Gastrocnemius medialis (tissue), 4 donors: ENCODE measurements around the gene MTIF3. TPM values are rescaled to one million over a fixed set of nuclear protein-coding genes. Genes with fewer than 3 reads are reported as not detected.
"Not testable (repeated sequence)": the region's sequence is repeated elsewhere in the genome, so short reads cannot be mapped to it uniquely, and the experiment has no call there.

Source experiments
- ATAC-seq, 2 donors: fragments of 150-250 bp; one replicate each; pipeline ENCODE4 v1.9.1; 2016
- DNase-seq, 2 donors: peaks; one replicate each; pipeline ENCODE4 v3.0.0-alpha.2; 2019
- H3K27ac ChIP-seq, 4 donors: fragments of 200-600 bp; sonication (generic); 1 replicate in 1 of 4; 2 replicates in 3 of 4; pipeline ENCODE4 v1.5.1; 2016 to 2018; ENCODE audit warnings: mild to moderate bottlenecking in 2 of 4, moderate library complexity in 1 of 4
- H3K27me3 ChIP-seq, 3 donors: fragments of 200-600 bp; sonication (generic) in 2 of 3; 1 replicate in 1 of 3; 2 replicates in 2 of 3; pipeline versions ENCODE4 v1.5.1 to v1.6.0; 2016 to 2019; ENCODE audit warnings: mild to moderate bottlenecking in 1 of 3, moderate library complexity in 1 of 3
- H3K36me3 ChIP-seq, 2 donors: fragments of 200-600 bp; sonication (generic) in 1 of 2; one replicate each; pipeline ENCODE4 v1.5.1; 2017 to 2018
- H3K4me1 ChIP-seq, 2 donors: fragments of 200-600 bp; sonication (generic) in 1 of 2; one replicate each; pipeline ENCODE4 v1.5.1; 2016 to 2017; ENCODE audit warnings: mild to moderate bottlenecking in 2 of 2
- H3K4me3 ChIP-seq, 4 donors: fragments of 200-600 bp; sonication (generic) in 3 of 4; 1 replicate in 1 of 4; 2 replicates in 3 of 4; pipeline ENCODE4 v1.5.1; 2016 to 2019; ENCODE audit warnings: mild to moderate bottlenecking in 2 of 4
- H3K9me3 ChIP-seq, 3 donors: fragments of 200-600 bp; sonication (generic) in 2 of 3; 1 replicate in 1 of 3; 2 replicates in 2 of 3; pipeline ENCODE4 v1.5.1; 2016 to 2019
- CTCF ChIP-seq, 5 experiments: fragments of 450-650 bp in 3 of 5; fragments of 200-600 bp in 2 of 5; sonication (generic) in 2 of 5; IDR thresholded peaks in 4 of 5; conservative IDR thresholded peaks in 1 of 5; 1 replicate in 4 of 5; 2 replicates in 1 of 5; pipeline ENCODE4 v1.5.1; 2016 to 2019; ENCODE audit warnings: antibody characterized with exemption in 5 of 5, mild to moderate bottlenecking in 3 of 5, moderate library complexity in 3 of 5
- POLR2A ChIP-seq, 2 donors: fragments of 450-650 bp; IDR thresholded peaks; one replicate each; pipeline ENCODE4 v1.6.1; 2017; ENCODE audit warnings: antibody characterized with exemption in 2 of 2, mild to moderate bottlenecking in 2 of 2, moderate library complexity in 2 of 2
- in situ Hi-C, 4 donors: fragments of 200-750 bp; cut with MboI; loops; one replicate each; pipeline versions ENCODE4 v1.15.0 to v1.8.0; 2017; ENCODE audit warnings: low sequenced_read_pairs in 4 of 4
- intact Hi-C: fragments of 100-400 bp; cut with DNase I; formaldehyde crosslinking; loops from one replicate; pipeline ENCODE4 v1.15.1; 2023; ENCODE audit warnings: low total_unique reads
- total RNA-seq, 4 donors: library from RNA; depleted of rRNA; stranded (reverse); fragments of >200 nt; gene quantifications; one replicate each; pipeline versions ENCODE4 v1.1.0 to v1.2.3, GENCODE V29; 2016

The MTIF3 gene
- total RNA-seq, 4 donors from 2014 or later = 73.9 to 113 (median 89.1) TPM

- DNase-seq = no peak
- Histone ChIP-seq H3K27me3 (peaks cover 0 to 4% (median 0%) of the 10 kb centered on the region in 3 donors), H3K4me1 (peaks cover 6 to 10% of the 10 kb centered on the region in 2 donors), H3K36me3 (no peaks in the 10 kb centered on the region), H3K27ac (no peak overlapping the region), H3K4me3 (no peak overlapping the region), H3K9me3 (no peaks in the 10 kb centered on the region)
- in situ Hi-C loops = loop anchor here in 2 of 4 donors (25.0 kb wide), 1 partner anchor 211 kb away; the partner anchor contains the start of genes LNX2 (in 2 of the 2) and POLR1D (in 2 of the 2)
- TF ChIP-seq CTCF (IDR thresholded peaks at IDR 0.05 in 4 of 5, conservative IDR thresholded peaks at IDR 0.05 in 1 of 5) (no peak), POLR2A (IDR thresholded peaks at IDR 0.05) (no peak)
- intact Hi-C loops = no loop called here
- no peak for ATAC-seq
Measured at GRCh38 chr13:27401210-27401609, 49.2 kb downstream of the MTIF3 start.

- in situ Hi-C loops = loop anchor here in 2 of 4 donors (25.0 kb wide), 1 partner anchor 212 kb away; the partner anchor contains the start of genes LNX2 (in 2 of the 2) and POLR1D (in 2 of the 2)
- H3K4me1 ChIP-seq, intact Hi-C loops, DNase-seq, H3K36me3 ChIP-seq, ATAC-seq, H3K27me3 ChIP-seq, H3K9me3 ChIP-seq, H3K27ac ChIP-seq, H3K4me3 ChIP-seq: not testable (repeated sequence)
Measured at GRCh38 chr13:27400405-27400804, 50.0 kb downstream of the MTIF3 start.

- H3K27me3 ChIP-seq = peaks cover 0 to 6% (median 0%) of the 10 kb centered on the region in 3 donors
Measured at GRCh38 chr13:27398360-27398759, 52.0 kb downstream of the MTIF3 start.

GRCh38 chr13:27396252-27396846, 54.0 kb downstream of the MTIF3 start:
- Histone ChIP-seq H3K4me3 (no peak overlapping the region), H3K27me3 (peaks cover 0 to 6% (median 0%) of the 10 kb centered on the region in 3 donors), H3K27ac (no peak overlapping the region), H3K4me1 (no peaks in the 10 kb centered on the region), H3K36me3 (no peaks in the 10 kb centered on the region), H3K9me3 (no peaks in the 10 kb centered on the region)
- TF ChIP-seq POLR2A (IDR thresholded peaks at IDR 0.05) (no peak), CTCF (IDR thresholded peaks at IDR 0.05 in 4 of 5, conservative IDR thresholded peaks at IDR 0.05 in 1 of 5) (no peak)
- ATAC-seq = no peak
- no peak for DNase-seq
- in situ Hi-C loops (no loop called here), intact Hi-C loops (no loop called here)

More at GRCh38 chr13:27398360-27398759, 52.0 kb downstream of the MTIF3 start:
- DNase-seq (no peak), ATAC-seq (no peak)
- TF ChIP-seq CTCF (IDR thresholded peaks at IDR 0.05 in 4 of 5, conservative IDR thresholded peaks at IDR 0.05 in 1 of 5) = no peak
- TF ChIP-seq POLR2A (IDR thresholded peaks at IDR 0.05) = no peak
- intact Hi-C loops = no loop called here
- no peak overlapping the region for H3K4me3 ChIP-seq
- in situ Hi-C loops = no loop called here
- H3K4me1 ChIP-seq = peaks cover 2 to 6% of the 10 kb centered on the region in 2 donors
- no peaks in the 10 kb centered on the region for H3K36me3 ChIP-seq
- no peak overlapping the region for H3K27ac ChIP-seq
- H3K9me3 ChIP-seq = no peaks in the 10 kb centered on the region

GRCh38 chr13:27395007-27395510, 55.3 kb downstream of the MTIF3 start:
- Histone ChIP-seq H3K9me3 (no peaks in the 10 kb centered on the region), H3K4me1 (no peaks in the 10 kb centered on the region), H3K36me3 (no peaks in the 10 kb centered on the region), H3K4me3 (no peak overlapping the region), H3K27ac (no peak overlapping the region), H3K27me3 (peaks cover 0 to 6% (median 0%) of the 10 kb centered on the region in 3 donors)
- DNase-seq (no peak), ATAC-seq (no peak)
- TF ChIP-seq POLR2A (IDR thresholded peaks at IDR 0.05) (no peak), CTCF (IDR thresholded peaks at IDR 0.05 in 4 of 5, conservative IDR thresholded peaks at IDR 0.05 in 1 of 5) (no peak)
- in situ Hi-C loops (no loop called here), intact Hi-C loops (no loop called here)
